Nephron progenitor cell (in vitro differentiated cells): ENCODE results near the gene CYCS.
"Not testable (repeated sequence)": the region's sequence is repeated elsewhere in the genome, so short reads cannot be mapped to it uniquely, and the experiment has no call there.

Source experiments
- DNase-seq: peaks from one replicate; pipeline ENCODE4 v3.0.0; 2021
- H3K27ac Mint-ChIP-seq: 2 replicates; pipeline ENCODE4 v1.8.0; 2021; ENCODE audit warnings: mild to moderate bottlenecking, moderate library complexity, mixed read lengths
- H3K27me3 Mint-ChIP-seq: 2 replicates; pipeline ENCODE4 v1.8.0; 2021; ENCODE audit warnings: mild to moderate bottlenecking, low read depth, mixed read lengths; ENCODE audit not compliant: poor library complexity
- H3K36me3 Mint-ChIP-seq: 2 replicates; pipeline ENCODE4 v1.8.0; 2021; ENCODE audit warnings: low read depth, mixed read lengths
- H3K4me1 Mint-ChIP-seq: 2 replicates; pipeline ENCODE4 v1.8.0; 2021; ENCODE audit warnings: mixed read lengths
- H3K4me3 Mint-ChIP-seq: 2 replicates; pipeline ENCODE4 v1.8.0; 2021; ENCODE audit warnings: mild to moderate bottlenecking, moderate library complexity, mixed read lengths
- H3K9me3 Mint-ChIP-seq: 2 replicates; pipeline ENCODE4 v1.8.0; 2021; ENCODE audit warnings: mild to moderate bottlenecking, moderate library complexity, mixed read lengths
- CTCF ChIP-seq: fragments of 200-600 bp; sonication (generic); IDR thresholded peaks from 2 replicates; pipeline ENCODE4 v1.5.0; 2021; ENCODE audit warnings: antibody characterized with exemption

The CYCS gene

GRCh38 chr7:25167262-25167843 is 42.3 kb upstream of the CYCS start:
- H3K36me3 Mint-ChIP-seq: peaks cover 6% of the 10 kb centered on the region
- H3K27me3 Mint-ChIP-seq: no peaks in the 10 kb centered on the region
- DNase-seq: no peak
- TF ChIP-seq CTCF: no peak
- H3K27ac Mint-ChIP-seq: no peak overlapping the region
- peaks cover 4% of the 10 kb centered on the region for H3K4me1 Mint-ChIP-seq
- peaks cover 4% of the 10 kb centered on the region for H3K9me3 Mint-ChIP-seq
- H3K4me3 Mint-ChIP-seq: no peak overlapping the region

GRCh38 chr7:25159983-25160596 is 35.0 kb upstream of the CYCS start:
- H3K9me3 Mint-ChIP-seq, H3K27ac Mint-ChIP-seq, H3K27me3 Mint-ChIP-seq, H3K4me1 Mint-ChIP-seq, H3K4me3 Mint-ChIP-seq, H3K36me3 Mint-ChIP-seq: not testable (repeated sequence)
- TF ChIP-seq CTCF: peak; percentile 59
- DNase-seq: peak; percentile 15

GRCh38 chr7:25158966-25159365 is 33.9 kb upstream of the CYCS start:
- no peaks in the 10 kb centered on the region for H3K27me3 Mint-ChIP-seq
- no peak overlapping the region for H3K4me3 Mint-ChIP-seq
- no peak for TF ChIP-seq CTCF
- no peaks in the 10 kb centered on the region for H3K4me1 Mint-ChIP-seq
- H3K9me3 Mint-ChIP-seq: no peaks in the 10 kb centered on the region
- H3K36me3 Mint-ChIP-seq: no peaks in the 10 kb centered on the region
- DNase-seq: no peak
- H3K27ac Mint-ChIP-seq: no peak overlapping the region

GRCh38 chr7:25151773-25152172 is 26.7 kb upstream of the CYCS start:
- no peak for DNase-seq
- Mint-ChIP-seq H3K27ac (no peak overlapping the region), H3K27me3 (peaks cover 2% of the 10 kb centered on the region), H3K4me1 (no peaks in the 10 kb centered on the region), H3K9me3 (no peaks in the 10 kb centered on the region), H3K36me3 (peaks cover 5% of the 10 kb centered on the region), H3K4me3 (no peak overlapping the region)
- TF ChIP-seq CTCF: no peak

GRCh38 chr7:25149836-25150235 is 24.8 kb upstream of the CYCS start:
- Mint-ChIP-seq H3K9me3 (no peaks in the 10 kb centered on the region), H3K4me1 (no peaks in the 10 kb centered on the region), H3K36me3 (peaks cover 5% of the 10 kb centered on the region), H3K27me3 (peaks cover 2% of the 10 kb centered on the region), H3K27ac (peak overlapping the region; percentile 57), H3K4me3 (no peak overlapping the region)
- no peak for DNase-seq
- TF ChIP-seq CTCF: no peak
